C4-2B (cell line): ENCODE results near the gene FGF18.

Experiments
- CTCF ChIP-seq: fragments of 450-650 bp; conservative IDR thresholded peaks from 2 replicates; pipeline ENCODE4 v1.5.1; 2017; ENCODE audit warnings: mild to moderate bottlenecking
- ZFX ChIP-seq: fragments of 450-650 bp; IDR thresholded peaks from 2 replicates; pipeline ENCODE4 v1.6.1; 2017

GRCh38 chr5:171392585-171393159, 26.8 kb upstream of the FGF18 start:
- no peak; the same call in 1 of the 2 replicates for TF ChIP-seq CTCF
- no peak for TF ChIP-seq ZFX
